Stimulated activated CD8-positive, alpha-beta memory T cell treated with anti-CD3 and anti-CD28 coated beads, Interleukin-4, amount 100 ng/mL, for 1 hour (primary cell): ENCODE measurements around the gene PRKRIP1.
"Not testable (repeated sequence)": the region's sequence is repeated elsewhere in the genome, so short reads cannot be mapped to it uniquely, and the experiment has no call there.

Experiments used
- DNase-seq, 2 donors: peaks; one replicate each; pipeline ENCODE4 v3.0.0-alpha.2; 2020; ENCODE audit warnings: low read depth in 2 of 2, low spot score in 1 of 2

The PRKRIP1 gene

GRCh38 chr7:102429141-102429899 lies 33.2 kb downstream of the PRKRIP1 start:
- no peak for DNase-seq

DNA sequence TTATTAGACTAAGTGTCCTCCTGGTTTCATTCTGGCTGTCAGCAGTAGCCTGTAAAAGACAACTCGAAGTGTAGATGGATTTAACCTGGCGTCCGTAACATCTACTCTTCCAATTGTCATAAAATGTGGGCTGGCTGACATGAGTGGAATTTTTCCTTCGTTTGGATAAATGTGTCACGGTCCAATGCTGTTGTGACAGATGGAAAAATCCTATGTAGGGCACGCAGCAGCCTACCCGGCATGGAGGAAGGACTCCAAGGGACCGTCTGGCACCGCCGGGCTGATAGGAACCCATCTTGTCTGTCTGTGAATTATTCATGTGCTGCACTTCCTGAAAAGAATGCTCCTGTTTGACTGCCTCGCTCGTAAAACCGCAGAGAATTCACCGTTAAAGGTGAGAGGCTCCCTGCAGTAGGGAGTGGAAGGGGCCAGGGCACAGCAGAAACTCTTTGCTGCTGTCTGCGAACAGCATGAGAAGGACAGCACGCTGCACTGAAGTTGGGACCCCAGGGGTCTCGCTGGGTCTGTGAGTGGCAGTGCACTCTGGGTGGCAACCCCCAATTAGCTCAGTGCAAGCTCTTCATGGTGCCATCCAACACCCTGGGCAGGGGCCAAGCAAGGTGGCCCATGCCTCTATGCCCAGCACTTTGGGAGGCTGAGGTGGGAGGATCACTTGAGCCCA lies 35.6 kb downstream of the PRKRIP1 start:
- DNase-seq: no peak

DNA sequence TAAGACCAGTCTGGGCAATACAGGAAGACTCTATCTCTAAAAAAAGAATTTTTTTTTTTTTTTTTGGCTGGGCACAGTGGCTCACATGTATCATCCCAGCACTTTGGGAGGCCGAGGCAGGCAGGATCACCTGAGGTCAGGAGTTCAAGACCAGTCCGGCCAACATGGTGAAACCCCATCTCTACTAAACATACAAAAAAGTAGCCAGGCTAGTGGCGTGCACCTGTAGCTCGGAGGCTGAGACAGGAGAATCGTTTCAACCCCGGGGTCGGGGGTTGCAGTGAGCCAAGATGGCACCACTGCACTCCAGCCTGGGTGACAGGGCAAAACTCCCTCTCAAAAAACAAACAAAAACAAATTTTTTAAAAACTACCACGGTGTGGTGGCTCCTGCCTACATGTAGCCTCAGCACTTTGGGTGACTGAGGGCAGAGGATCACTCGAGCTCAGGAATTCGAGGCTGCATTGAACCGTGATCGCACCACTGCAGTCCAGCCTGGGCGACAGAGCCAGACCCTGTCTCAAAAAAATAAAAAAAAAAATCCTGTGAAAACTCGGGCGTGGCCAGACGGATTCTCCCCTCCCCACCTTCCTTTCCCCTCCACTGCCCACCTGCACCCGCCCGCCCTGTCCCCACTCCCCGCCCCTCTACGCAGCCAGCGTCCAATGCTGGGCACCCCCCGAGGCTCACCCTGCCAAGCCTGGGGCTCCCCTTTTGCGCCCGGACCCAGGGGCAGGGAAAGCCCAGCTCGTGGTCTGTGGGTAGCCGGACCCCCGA lies 36.5 kb downstream of the PRKRIP1 start:
- no peak for DNase-seq

DNA sequence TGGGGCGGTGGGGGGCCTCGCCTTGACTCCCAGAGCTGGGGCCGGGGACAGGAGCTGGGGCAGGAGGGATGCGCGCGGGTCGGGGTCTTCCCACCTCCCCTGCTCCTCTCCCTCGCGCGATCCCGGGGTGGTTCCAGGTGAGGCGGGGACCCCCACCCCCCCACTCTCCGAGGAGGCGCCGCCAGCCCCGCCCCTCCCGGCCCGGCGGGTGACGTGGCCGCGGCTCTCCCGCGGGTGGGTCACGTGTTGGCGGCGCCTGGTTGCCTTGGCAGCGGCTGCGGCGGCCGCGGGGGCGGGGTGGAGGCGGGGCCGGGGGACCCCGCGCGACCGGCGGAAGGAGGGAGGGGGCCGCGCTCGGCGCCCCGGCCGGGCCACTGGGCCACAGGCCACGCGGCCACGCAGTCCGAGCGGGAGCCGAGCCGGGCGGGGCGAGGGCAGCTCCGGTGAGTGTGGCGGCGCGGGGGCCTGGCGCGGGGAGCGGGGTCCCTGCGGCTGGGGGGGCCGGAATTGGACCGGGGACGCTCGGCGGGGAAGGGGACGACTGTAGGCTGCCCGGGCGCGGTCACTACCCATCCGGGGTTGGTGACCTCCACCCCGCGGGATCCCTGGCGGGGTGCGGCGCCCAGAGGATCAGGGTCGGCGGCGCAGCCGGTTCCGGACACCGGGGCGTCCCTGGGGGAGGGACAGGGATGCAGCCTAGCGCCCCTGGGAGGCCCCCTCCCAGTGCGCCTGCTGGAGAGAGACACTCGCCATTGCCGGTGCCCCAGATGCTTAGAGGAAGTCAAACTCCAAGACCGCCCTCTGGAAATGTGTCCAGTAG lies 37.3 kb downstream of the PRKRIP1 start, which contains the start of gene ORAI2:
Gene ORAI2 (plus strand): TSS at position 357 of the 820 bp plus-strand sequence. CDS start 5,382 bp downstream, outside the sequence.
- peak; percentile 75 to 81 for DNase-seq

DNA sequence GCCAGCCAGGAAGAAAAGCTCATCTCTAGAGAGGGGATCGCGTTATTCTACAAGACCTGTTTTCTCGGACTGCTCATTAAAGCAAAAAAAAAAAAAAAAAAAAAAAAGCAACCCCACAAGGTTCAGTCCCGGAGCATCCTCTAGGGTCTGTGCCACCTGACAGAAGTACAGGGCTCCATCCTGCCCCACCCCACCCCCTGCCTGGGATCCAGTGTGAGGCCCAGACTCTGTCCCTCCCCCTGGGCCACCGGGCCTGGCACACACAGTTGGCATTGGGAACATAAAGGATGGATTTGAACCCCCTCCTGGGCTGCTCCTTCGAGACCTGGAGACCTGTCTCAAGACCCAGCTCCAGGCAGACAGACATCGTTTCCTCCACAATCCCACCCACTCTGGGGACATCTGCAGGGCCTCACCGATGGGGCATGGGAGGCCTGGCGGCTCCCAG lies 37.9 kb downstream of the PRKRIP1 start:
- no peak for DNase-seq

- DNase-seq: no peak
Observed at GRCh38 chr7:102436118-102436517, 40.0 kb downstream of the PRKRIP1 start.

DNA sequence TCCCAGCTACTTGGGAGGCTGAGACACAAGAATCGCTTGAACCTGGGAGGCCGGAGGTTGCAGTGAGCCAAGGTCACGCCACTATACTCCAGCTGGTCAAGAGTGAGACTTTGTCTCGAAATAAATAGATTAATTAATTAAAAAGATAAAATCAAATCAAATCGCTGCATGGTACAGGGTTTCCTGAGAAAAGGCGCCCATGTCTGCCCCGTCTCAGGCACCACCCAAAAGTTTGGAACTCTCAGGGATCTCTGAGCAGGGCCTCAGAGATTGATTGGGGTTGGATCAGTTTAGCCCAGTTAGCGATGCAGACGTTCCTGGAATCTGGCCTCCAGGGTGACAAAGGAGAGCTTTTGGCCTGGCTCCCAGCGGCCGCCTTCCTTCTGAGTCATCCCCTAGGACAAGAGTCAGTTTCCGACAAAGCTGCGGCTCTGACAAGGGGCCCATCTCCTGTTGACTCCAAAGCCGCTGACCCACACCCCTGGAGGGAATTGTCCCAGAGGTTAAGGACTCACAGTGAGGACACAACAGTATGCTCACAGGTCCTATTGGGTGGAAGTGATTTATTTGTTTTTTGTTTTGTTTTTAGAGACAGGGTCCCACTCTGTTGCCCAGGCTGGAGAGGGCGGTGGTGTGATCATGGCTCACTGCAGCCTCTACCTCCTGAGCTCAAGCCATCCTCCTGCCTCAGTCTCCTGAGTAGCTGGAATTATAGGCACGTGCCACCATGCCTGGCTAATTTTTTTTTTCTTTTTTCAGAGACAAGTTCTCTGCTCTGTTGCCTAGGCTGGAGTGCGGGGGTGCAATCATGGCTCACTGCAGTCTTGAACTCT lies 44.0 kb downstream of the PRKRIP1 start:
- DNase-seq: no peak

DNA sequence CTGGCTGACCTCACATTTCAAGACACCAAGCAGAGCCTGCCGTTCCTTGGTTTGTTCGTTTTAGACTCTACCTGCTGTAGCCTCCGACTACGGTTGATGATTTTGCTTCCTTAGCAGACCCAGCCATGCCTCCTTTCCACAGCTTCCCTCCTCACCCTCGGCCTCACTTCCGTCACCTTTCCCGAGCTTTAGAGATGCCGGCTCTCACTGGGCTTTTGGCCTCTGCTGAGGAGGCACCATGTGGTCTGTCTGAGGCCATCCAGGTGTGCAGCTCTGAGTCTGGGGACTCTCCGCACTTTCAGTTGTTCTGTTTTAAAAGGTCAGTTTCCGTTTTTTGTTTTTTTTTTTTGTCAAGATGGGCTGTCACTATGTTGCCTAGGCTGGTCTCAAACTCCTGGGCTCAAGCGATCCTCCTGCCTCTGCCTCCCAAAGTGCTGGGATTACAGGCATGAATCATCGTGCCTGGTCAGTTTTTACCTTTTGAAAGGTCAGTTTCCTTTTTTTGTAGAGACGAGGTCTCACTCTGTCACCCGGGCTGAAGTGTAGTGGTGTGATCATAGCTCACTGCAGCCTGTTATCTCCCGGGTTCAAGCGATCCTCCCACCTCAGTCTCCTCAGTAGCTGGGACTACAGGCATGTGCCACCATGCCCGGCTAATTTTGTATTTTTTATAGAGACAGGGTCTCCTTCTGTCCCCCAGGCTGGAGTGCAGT lies 49.0 kb downstream of the PRKRIP1 start:
- DNase-seq: no peak

GRCh38 chr7:102445674-102446071 lies 49.5 kb downstream of the PRKRIP1 start:
- no peak for DNase-seq

- no peak for DNase-seq
Observed at GRCh38 chr7:102446387-102447156, 50.4 kb downstream of the PRKRIP1 start.

- DNase-seq: no peak
Observed at GRCh38 chr7:102447311-102447710, 51.1 kb downstream of the PRKRIP1 start.

GRCh38 chr7:102449136-102449535 lies 53.0 kb downstream of the PRKRIP1 start:
- DNase-seq: no peak

- DNase-seq: no peak
Observed at GRCh38 chr7:102450242-102450641, 54.1 kb downstream of the PRKRIP1 start.

- no peak for DNase-seq
Observed at GRCh38 chr7:102451371-102452054, 55.4 kb downstream of the PRKRIP1 start.

GRCh38 chr7:102452451-102452850 lies 56.3 kb downstream of the PRKRIP1 start:
- DNase-seq: no peak

GRCh38 chr7:102453319-102453718 lies 57.2 kb downstream of the PRKRIP1 start:
- no peak for DNase-seq

GRCh38 chr7:102454468-102454867 lies 58.3 kb downstream of the PRKRIP1 start:
- DNase-seq: no peak

DNA sequence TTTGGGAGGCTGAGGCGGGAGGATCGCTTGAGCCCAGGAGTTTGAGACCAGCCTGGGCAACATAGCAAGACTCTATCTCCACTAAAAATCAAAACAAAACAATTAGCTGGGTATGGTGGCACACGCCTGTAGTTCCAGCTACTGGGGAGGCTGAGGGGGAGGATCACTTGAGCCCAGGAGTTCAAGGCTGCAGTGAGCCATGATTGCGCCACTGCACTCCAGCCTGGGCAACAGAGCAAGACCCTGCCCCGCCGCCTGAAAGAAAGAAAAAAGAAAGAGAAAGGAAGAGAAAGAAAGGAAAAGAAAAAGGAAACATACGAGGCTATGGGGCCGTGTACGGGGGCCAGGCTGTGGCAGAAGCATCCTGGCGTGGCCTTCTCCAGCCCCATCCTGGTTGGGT lies 58.8 kb downstream of the PRKRIP1 start:
- DNase-seq: not testable (repeated sequence)
